HCT116 (cell line): ENCODE measurements around the gene UBE3C. TPM values are rescaled to one million over a fixed set of nuclear protein-coding genes. Genes with fewer than 3 reads are reported as not detected.

ENCODE experiments used
- ATAC-seq: fragments of 200-7000 bp; cut with Tn5 transposase; 2 replicates; pipeline ENCODE4 v1.9.1; 2020; ENCODE audit warnings: mild to moderate bottlenecking, moderate library complexity
- BruUV-seq: library from RNA; stranded (reverse); fragments of 400-500 nt; replicated peaks from 2 replicates; lab custom pipeline; 2021; lab: Mats Ljungman, UMichigan
- CTCF ChIA-PET: fragments of 300-600 bp; sonication (Branson Sonifier 250); formaldehyde crosslinking; loops from one replicate; lab custom pipeline; 2021; ENCODE audit warnings: antibody characterized with exemption; lab: Charles Lee
- POLR2A ChIA-PET: fragments of 300-600, 350-600 bp; sonication (Branson Sonifier 250); formaldehyde crosslinking; loops from one replicate; lab custom pipeline; 2021; ENCODE audit warnings: antibody characterized with exemption; lab: Charles Lee
- RAD21 ChIA-PET, 2 experiments: fragments of 300-600 bp; sonication (Branson Sonifier 250); formaldehyde crosslinking; loops; one replicate each; lab custom pipeline; 2023; ENCODE audit warnings: low total read pairs in 2 of 2; ENCODE audit not compliant: uncharacterized antibody in 2 of 2, unreplicated experiment in 2 of 2, low non-redundant PET in 1 of 2; lab: Charles Lee
- DNase-seq: peaks from one replicate; pipeline ENCODE4 v3.0.0-alpha.2; 2010; ENCODE audit warnings: low read depth, low spot score
- H2AFZ ChIP-seq: fragments of 200-600 bp; shearing (Covaris generic), sonication (generic); 2 replicates; pipeline ENCODE4 v1.6.1; 2017; ENCODE audit warnings: low read depth, mixed run types, mixed read lengths, antibody characterized with exemption, low read length; ENCODE audit not compliant: poor library complexity, severe bottlenecking
- H3K27ac ChIP-seq: 2 replicates; pipeline ENCODE4 v1.5.1; 2012; ENCODE audit warnings: low read depth, low read length
- H3K27me3 ChIP-seq: fragments of 200-600 bp; sonication (generic); 2 replicates; pipeline ENCODE4 v1.6.1; 2016; ENCODE audit warnings: mixed run types, low read length, mixed read lengths; ENCODE audit not compliant: insufficient read depth
- H3K36me3 ChIP-seq, 2 experiments: fragments of 200-500 bp in 1 of 2; fragments of 200-600 bp in 1 of 2; sonication (Bioruptor generic) in 1 of 2; sonication (generic) in 1 of 2; 2 replicates each; pipeline versions ENCODE4 v1.5.1 to v1.6.1; 2014 to 2016; ENCODE audit warnings: low read length in 2 of 2, inconsistent platforms in 1 of 2, mixed read lengths in 1 of 2, mixed run types in 1 of 2; ENCODE audit not compliant: insufficient read depth in 2 of 2, control insufficient read depth in 1 of 2
- H3K4me1 ChIP-seq, 2 experiments: fragments of 200-600 bp in 1 of 2; sonication (generic) in 1 of 2; 2 replicates each; pipeline versions ENCODE4 v1.5.1 to v1.6.1; 2012 to 2017; ENCODE audit warnings: low read length in 2 of 2, inconsistent platforms in 1 of 2, mild to moderate bottlenecking in 1 of 2, mixed read lengths in 1 of 2, mixed run types in 1 of 2, moderate library complexity in 1 of 2; ENCODE audit not compliant: insufficient read depth in 2 of 2, control insufficient read depth in 1 of 2
- H3K4me2 ChIP-seq: fragments of 200-600 bp; sonication (generic); 2 replicates; pipeline ENCODE4 v1.6.1; 2017; ENCODE audit warnings: mixed run types, low read length, mixed read lengths
- H3K4me3 ChIP-seq, 2 experiments: fragments of 200-600 bp in 1 of 2; sonication (generic) in 1 of 2; replicated peaks in 1 of 2; 2 replicates each; pipeline ENCODE4 v1.5.1; 2011 to 2016; ENCODE audit warnings: low read length in 2 of 2, control low read depth in 1 of 2, low read depth in 1 of 2, mild to moderate bottlenecking in 1 of 2, mixed read lengths in 1 of 2, mixed run types in 1 of 2
- H3K79me2 ChIP-seq: fragments of 200-600 bp; sonication (generic); 2 replicates; pipeline ENCODE4 v1.6.1; 2017; ENCODE audit warnings: mild to moderate bottlenecking, mixed run types, low read length, moderate library complexity, mixed read lengths; ENCODE audit not compliant: insufficient read depth
- H3K9ac ChIP-seq: fragments of 200-600 bp; sonication (generic); 2 replicates; pipeline ENCODE4 v1.6.1; 2016; ENCODE audit warnings: low read length, mixed read lengths
- H3K9me2 ChIP-seq: fragments of 200-600 bp; sonication (generic), shearing (Covaris generic); 2 replicates; pipeline ENCODE4 v1.6.1; 2017; ENCODE audit warnings: mixed run types, mild to moderate bottlenecking, moderate library complexity; ENCODE audit not compliant: insufficient read depth
- H3K9me3 ChIP-seq, 2 experiments: fragments of 200-500 bp in 1 of 2; fragments of 200-600 bp in 1 of 2; sonication (Bioruptor generic) in 1 of 2; sonication (generic) in 1 of 2; 2 replicates each; pipeline ENCODE4 v1.6.1; 2014 to 2017; ENCODE audit warnings: low read length in 2 of 2, mixed read lengths in 2 of 2, inconsistent platforms in 1 of 2, low read depth in 1 of 2, mild to moderate bottlenecking in 1 of 2, mixed run types in 1 of 2, moderate library complexity in 1 of 2; ENCODE audit not compliant: control insufficient read depth in 1 of 2, insufficient read depth in 1 of 2
- H4K20me1 ChIP-seq: fragments of 200-600 bp; sonication (generic), shearing (Covaris generic); 2 replicates; pipeline ENCODE4 v1.6.1; 2017; ENCODE audit warnings: mixed run types, mild to moderate bottlenecking, moderate library complexity; ENCODE audit not compliant: insufficient read depth
- CEBPB ChIP-seq: IDR thresholded peaks from 2 replicates; pipeline ENCODE4 v1.6.1; 2012; ENCODE audit warnings: low read depth
- EGR1 ChIP-seq: IDR thresholded peaks from 2 replicates; pipeline ENCODE4 v1.6.1; 2012; ENCODE audit warnings: low read depth
- EZH2 ChIP-seq: fragments of 200-600 bp; sonication (generic); IDR thresholded peaks from 2 replicates; pipeline ENCODE4 v1.6.1; 2017; ENCODE audit warnings: antibody characterized with exemption, mixed run types
- FOSL1 ChIP-seq: IDR thresholded peaks from 2 replicates; pipeline ENCODE4 v1.6.1; 2012; ENCODE audit warnings: low read depth
- POLR2A ChIP-seq: IDR thresholded peaks from 2 replicates; pipeline ENCODE4 v1.7.0; 2011; ENCODE audit warnings: borderline replicate concordance; ENCODE audit not compliant: insufficient read depth, insufficient read length; ENCODE audit errors: extremely low read depth
- POLR2AphosphoS5 ChIP-seq: IDR thresholded peaks from 2 replicates; pipeline ENCODE4 v1.6.1; 2011; ENCODE audit warnings: mild to moderate bottlenecking, low read depth, low read length, moderate library complexity
- SRF ChIP-seq: IDR thresholded peaks from 2 replicates; pipeline ENCODE4 v1.6.1; 2012; ENCODE audit warnings: low read depth
- TCF7L2 ChIP-seq: IDR thresholded peaks from 2 replicates; pipeline ENCODE4 v1.7.0; 2011; ENCODE audit warnings: borderline replicate concordance, inconsistent platforms; ENCODE audit not compliant: insufficient read depth, insufficient read length; ENCODE audit errors: extremely low read depth
- intact Hi-C: fragments of 100-400 bp; cut with micrococcal nuclease; formaldehyde crosslinking; loops from 2 replicates; pipeline ENCODE4 v1.10.0; 2022
- total RNA-seq: library from RNA; stranded (reverse); gene quantifications from one replicate; pipeline ENCODE4 v1.2.1, GENCODE V29; 2021; ENCODE audit not compliant: unreplicated experiment
- TF ChIP-seq, protein P1 (sequence below): IDR thresholded peaks from 2 replicates; pipeline ENCODE4 v1.6.1; 2012
- TF ChIP-seq, protein P2 (sequence below): IDR thresholded peaks from 2 replicates; pipeline ENCODE4 v1.6.1; 2012; ENCODE audit warnings: low read depth
- TF ChIP-seq, protein P3 (sequence below): IDR thresholded peaks from 2 replicates; pipeline ENCODE4 v1.6.1; 2011; ENCODE audit warnings: mild to moderate bottlenecking, low read length, moderate library complexity; ENCODE audit not compliant: insufficient replicate concordance; ENCODE audit errors: extremely low read depth

The UBE3C gene
- total RNA-seq, 1 experiment from 2014 or later, result 68.3 TPM

DNA sequence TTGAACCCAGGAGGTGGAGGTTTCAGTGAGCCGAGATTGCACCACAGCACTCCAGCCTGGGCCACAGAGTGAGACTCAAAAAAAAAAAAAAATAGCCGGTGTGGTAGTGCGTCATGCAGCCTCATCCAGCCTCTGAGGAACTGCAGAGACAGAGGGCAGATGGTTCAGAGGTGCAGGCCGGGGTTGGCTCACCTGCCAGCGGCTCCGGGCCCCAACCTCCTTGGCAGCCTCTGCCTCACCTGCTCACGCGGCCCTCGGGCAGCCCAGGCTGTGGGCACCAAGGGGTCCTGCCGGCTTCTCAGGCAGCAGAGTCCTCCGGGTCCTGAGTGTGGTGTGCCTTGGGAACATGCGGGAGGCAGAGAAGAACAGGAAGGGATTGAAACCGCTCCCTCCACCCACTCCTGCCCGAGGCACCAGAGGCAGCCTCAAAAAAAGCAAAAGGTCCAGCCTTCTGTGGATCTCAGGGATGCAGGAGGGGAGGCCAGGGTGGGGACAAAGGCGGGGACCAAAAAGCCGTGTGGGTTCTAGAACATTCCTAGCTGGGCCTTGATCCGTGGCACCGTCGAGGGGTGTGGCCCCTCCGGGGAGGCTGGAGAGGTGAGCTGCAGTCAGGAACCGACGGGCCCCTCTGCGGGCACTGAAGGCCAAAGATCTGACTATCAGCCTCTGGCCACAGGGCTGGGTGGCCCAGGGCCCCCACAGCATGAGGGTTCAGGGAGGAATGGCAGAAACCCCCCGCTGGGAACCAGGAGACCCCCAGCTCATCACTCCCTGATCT is 142.7 kb downstream of the UBE3C start:
- H2AFZ ChIP-seq, result no peak overlapping the region
- H3K9me3 ChIP-seq, result no peaks in the 10 kb centered on the region
- H4K20me1 ChIP-seq, result no peaks in the 10 kb centered on the region
- ChIA-PET CTCF (no interaction called here), RAD21 (no interaction called here), POLR2A (no interaction called here)
- H3K27ac ChIP-seq, result no peak overlapping the region
- intact Hi-C loops, result no loop called here
- H3K4me2 ChIP-seq, result no peak overlapping the region
- no peak for TF ChIP-seq EZH2
- H3K79me2 ChIP-seq, result no peaks in the 10 kb centered on the region
- no peaks in the 10 kb centered on the region for H3K27me3 ChIP-seq
- no peak overlapping the region for H3K9ac ChIP-seq
- no TSS peak for BruUV-seq
- no peaks in the 10 kb centered on the region for H3K9me2 ChIP-seq
- no peaks in the 10 kb centered on the region for H3K36me3 ChIP-seq
- ATAC-seq, result no peak
- peaks cover 5 to 11% of the 10 kb centered on the region in 2 experiments; a peak in 3 of 4 replicates for H3K4me1 ChIP-seq
- DNase-seq, result no peak
- no peak overlapping the region for H3K4me3 ChIP-seq

DNA sequence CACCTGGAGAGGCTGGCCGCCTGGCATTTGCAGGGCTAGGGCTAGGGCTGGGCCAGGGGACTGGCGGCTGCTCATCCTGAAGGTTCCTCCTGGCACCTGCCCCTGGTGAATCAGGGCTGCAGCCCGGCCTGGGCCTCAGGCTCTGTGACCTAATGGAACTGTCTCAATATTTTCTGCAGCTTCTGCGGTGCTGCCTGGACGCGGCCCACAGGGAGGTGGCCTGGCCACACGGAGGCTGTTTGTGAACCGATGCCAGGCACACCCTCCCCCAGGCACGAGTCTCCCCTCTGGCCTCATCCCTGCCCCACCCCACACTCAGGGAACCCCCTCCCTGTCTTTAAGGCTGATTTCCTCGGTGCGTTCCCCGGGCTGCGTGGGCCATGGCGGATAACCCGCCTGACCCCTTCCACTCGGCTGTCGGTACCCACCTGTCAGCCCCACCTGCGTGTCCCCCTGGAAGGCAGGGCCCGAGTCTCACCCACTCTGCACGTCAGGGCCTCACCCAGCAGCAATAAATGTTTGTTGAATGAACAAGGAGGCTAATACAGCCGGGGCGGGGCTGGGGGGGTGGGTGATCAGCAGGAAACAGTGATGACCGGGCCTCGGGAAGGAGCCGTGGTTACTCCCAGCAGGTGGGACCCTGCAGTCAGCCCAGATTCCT is 143.5 kb downstream of the UBE3C start:
- ChIA-PET CTCF (no interaction called here), POLR2A (no interaction called here), RAD21 (no interaction called here)
- Histone ChIP-seq H3K4me3 (no peak overlapping the region), H3K9ac (no peak overlapping the region), H3K79me2 (no peaks in the 10 kb centered on the region), H3K4me1 (peaks cover 5 to 11% of the 10 kb centered on the region in 2 experiments; a peak in 3 of 4 replicates), H3K27me3 (no peaks in the 10 kb centered on the region), H3K36me3 (no peaks in the 10 kb centered on the region), H3K4me2 (peak overlapping the region; percentile 28), H3K9me3 (no peaks in the 10 kb centered on the region), H3K9me2 (no peaks in the 10 kb centered on the region), H2AFZ (no peak overlapping the region), H3K27ac (no peak overlapping the region), H4K20me1 (no peaks in the 10 kb centered on the region)
- DNase-seq (no peak), ATAC-seq (peak; percentile 20; the same call in 1 of the 2 replicates)
- TF ChIP-seq CEBPB (no peak), POLR2AphosphoS5 (no peak), FOSL1 (no peak), POLR2A (no peak), SRF (no peak), TCF7L2 (no peak), EGR1 (no peak)
- TF ChIP-seq, protein P1, sequence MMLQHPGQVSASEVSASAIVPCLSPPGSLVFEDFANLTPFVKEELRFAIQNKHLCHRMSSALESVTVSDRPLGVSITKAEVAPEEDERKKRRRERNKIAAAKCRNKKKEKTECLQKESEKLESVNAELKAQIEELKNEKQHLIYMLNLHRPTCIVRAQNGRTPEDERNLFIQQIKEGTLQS, result no peak
- TF ChIP-seq, protein P2, sequence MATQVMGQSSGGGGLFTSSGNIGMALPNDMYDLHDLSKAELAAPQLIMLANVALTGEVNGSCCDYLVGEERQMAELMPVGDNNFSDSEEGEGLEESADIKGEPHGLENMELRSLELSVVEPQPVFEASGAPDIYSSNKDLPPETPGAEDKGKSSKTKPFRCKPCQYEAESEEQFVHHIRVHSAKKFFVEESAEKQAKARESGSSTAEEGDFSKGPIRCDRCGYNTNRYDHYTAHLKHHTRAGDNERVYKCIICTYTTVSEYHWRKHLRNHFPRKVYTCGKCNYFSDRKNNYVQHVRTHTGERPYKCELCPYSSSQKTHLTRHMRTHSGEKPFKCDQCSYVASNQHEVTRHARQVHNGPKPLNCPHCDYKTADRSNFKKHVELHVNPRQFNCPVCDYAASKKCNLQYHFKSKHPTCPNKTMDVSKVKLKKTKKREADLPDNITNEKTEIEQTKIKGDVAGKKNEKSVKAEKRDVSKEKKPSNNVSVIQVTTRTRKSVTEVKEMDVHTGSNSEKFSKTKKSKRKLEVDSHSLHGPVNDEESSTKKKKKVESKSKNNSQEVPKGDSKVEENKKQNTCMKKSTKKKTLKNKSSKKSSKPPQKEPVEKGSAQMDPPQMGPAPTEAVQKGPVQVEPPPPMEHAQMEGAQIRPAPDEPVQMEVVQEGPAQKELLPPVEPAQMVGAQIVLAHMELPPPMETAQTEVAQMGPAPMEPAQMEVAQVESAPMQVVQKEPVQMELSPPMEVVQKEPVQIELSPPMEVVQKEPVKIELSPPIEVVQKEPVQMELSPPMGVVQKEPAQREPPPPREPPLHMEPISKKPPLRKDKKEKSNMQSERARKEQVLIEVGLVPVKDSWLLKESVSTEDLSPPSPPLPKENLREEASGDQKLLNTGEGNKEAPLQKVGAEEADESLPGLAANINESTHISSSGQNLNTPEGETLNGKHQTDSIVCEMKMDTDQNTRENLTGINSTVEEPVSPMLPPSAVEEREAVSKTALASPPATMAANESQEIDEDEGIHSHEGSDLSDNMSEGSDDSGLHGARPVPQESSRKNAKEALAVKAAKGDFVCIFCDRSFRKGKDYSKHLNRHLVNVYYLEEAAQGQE, result no peak
- TF ChIP-seq, protein P3, sequence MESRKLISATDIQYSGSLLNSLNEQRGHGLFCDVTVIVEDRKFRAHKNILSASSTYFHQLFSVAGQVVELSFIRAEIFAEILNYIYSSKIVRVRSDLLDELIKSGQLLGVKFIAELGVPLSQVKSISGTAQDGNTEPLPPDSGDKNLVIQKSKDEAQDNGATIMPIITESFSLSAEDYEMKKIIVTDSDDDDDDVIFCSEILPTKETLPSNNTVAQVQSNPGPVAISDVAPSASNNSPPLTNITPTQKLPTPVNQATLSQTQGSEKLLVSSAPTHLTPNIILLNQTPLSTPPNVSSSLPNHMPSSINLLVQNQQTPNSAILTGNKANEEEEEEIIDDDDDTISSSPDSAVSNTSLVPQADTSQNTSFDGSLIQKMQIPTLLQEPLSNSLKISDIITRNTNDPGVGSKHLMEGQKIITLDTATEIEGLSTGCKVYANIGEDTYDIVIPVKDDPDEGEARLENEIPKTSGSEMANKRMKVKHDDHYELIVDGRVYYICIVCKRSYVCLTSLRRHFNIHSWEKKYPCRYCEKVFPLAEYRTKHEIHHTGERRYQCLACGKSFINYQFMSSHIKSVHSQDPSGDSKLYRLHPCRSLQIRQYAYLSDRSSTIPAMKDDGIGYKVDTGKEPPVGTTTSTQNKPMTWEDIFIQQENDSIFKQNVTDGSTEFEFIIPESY, result no peak
- no TSS peak for BruUV-seq
- intact Hi-C loops, result no loop called here
